ENCODE data around the gene SECTM1.

Gene SECTM1

GRCh38 chr17:82346342-82347300 is 13.1 kb upstream of the SECTM1 start:
- DNase-seq = no peak

- DNase-seq = no peak
These were observed 11.8 kb upstream of the SECTM1 start for GRCh38 chr17:82345151-82345976.

GRCh38 chr17:82344175-82344907 is 10.8 kb upstream of the SECTM1 start:
- DNase-seq = no peak

- DNase-seq = no peak
These were observed 10.0 kb upstream of the SECTM1 start for GRCh38 chr17:82343560-82343959.

GRCh38 chr17:82342361-82343079 is 9.0 kb upstream of the SECTM1 start:
- no peak for DNase-seq

- DNase-seq = no peak
These were observed 6.3 kb upstream of the SECTM1 start for GRCh38 chr17:82339634-82340580.

- no peak for DNase-seq
These were observed 5.5 kb upstream of the SECTM1 start for GRCh38 chr17:82338858-82339633.

- no peak for DNase-seq
These were observed 1.2 kb upstream of the SECTM1 start for GRCh38 chr17:82334622-82335394.

GRCh38 chr17:82334204-82334621 is 647 bp upstream of the SECTM1 start:
- DNase-seq = no peak

- no peak for DNase-seq
These were observed 792 bp downstream of the SECTM1 start for GRCh38 chr17:82332669-82333278.

GRCh38 chr17:82331345-82331939 is 2.1 kb downstream of the SECTM1 start:
- DNase-seq = no peak

GRCh38 chr17:82330322-82331239 is 3.0 kb downstream of the SECTM1 start:
- DNase-seq = no peak

GRCh38 chr17:82329683-82330321 is 3.8 kb downstream of the SECTM1 start:
- DNase-seq = no peak

- no peak for DNase-seq
These were observed 4.5 kb downstream of the SECTM1 start for GRCh38 chr17:82328994-82329507.

GRCh38 chr17:82328141-82328993 is 5.2 kb downstream of the SECTM1 start:
- DNase-seq = no peak

- no peak for DNase-seq
These were observed 5.8 kb downstream of the SECTM1 start for GRCh38 chr17:82327757-82328140.

Data from stimulated activated CD4-positive, alpha-beta T cell treated with anti-CD3 and anti-CD28 coated beads, Interleukin-2, amount 100 ng/mL, for 24 hours (primary cell).